OCI-LY3 (cell line): ENCODE measurements around the gene TERB2.
"Not testable (repeated sequence)": the region's sequence is repeated elsewhere in the genome, so short reads cannot be mapped to it uniquely, and the experiment has no call there.

Experiments used
- CTCF ChIP-seq: fragments of 200-600, 300-600 bp; sonication (generic); IDR thresholded peaks from 2 replicates; pipeline ENCODE4 v1.5.1; 2014; ENCODE audit warnings: antibody characterized with exemption, low read length, low read depth
- EZH2phosphoT487 ChIP-seq: fragments of 200-600 bp; shearing (Covaris generic); IDR thresholded peaks from 2 replicates; pipeline ENCODE4 v1.6.1; 2018; ENCODE audit warnings: antibody characterized with exemption, mixed run types, low read depth

DNA sequence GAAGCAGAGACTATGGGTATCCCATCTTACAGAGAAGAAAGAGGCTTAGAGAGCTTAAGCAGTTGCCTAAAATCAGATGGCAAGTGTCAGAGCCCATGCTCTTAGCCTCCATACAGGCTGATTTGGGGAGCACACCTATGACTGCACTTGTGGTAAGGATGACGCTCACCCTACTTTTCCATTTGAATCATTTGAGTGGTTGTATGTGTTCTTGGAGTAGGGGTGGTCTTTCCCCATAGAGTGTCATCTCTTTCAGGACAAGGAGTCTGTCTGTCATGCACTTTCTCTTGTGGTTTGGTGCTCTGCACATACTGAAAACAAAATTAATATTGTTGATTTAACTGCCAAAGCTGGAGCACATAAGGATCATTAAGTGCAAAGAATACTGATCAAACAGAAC is 31.2 kb downstream of the TERB2 start:
- TF ChIP-seq CTCF, EZH2phosphoT487: not testable (repeated sequence)
